Progenitor cell of endocrine pancreas (in vitro differentiated cells): ENCODE results near the gene ATP1B2. TPM values are rescaled to one million over a fixed set of nuclear protein-coding genes. Genes with fewer than 3 reads are reported as not detected.

Experiments used
- DNase-seq: peaks from one replicate; pipeline ENCODE4 v3.0.0; 2021; ENCODE audit warnings: low spot score; ENCODE audit not compliant: unreplicated experiment
- H3K27ac Mint-ChIP-seq: 2 replicates; pipeline ENCODE4 v1.8.0; 2021; ENCODE audit warnings: mild to moderate bottlenecking, moderate library complexity, mixed read lengths
- H3K27me3 Mint-ChIP-seq: 2 replicates; pipeline ENCODE4 v1.8.0; 2021; ENCODE audit warnings: mixed read lengths
- H3K36me3 Mint-ChIP-seq: 2 replicates; pipeline ENCODE4 v1.8.0; 2022; ENCODE audit warnings: mixed read lengths; ENCODE audit not compliant: insufficient read depth
- H3K4me1 Mint-ChIP-seq: 2 replicates; pipeline ENCODE4 v1.8.0; 2021; ENCODE audit warnings: low read depth, mixed read lengths
- H3K4me3 Mint-ChIP-seq: 2 replicates; pipeline ENCODE4 v1.8.0; 2021; ENCODE audit warnings: low read depth, mild to moderate bottlenecking, moderate library complexity, mixed read lengths
- H3K9me3 Mint-ChIP-seq: 2 replicates; pipeline ENCODE4 v1.8.0; 2021; ENCODE audit warnings: low read depth, mixed read lengths
- total RNA-seq: library from RNA; stranded (reverse); gene quantifications from 2 replicates; pipeline ENCODE4 v1.2.1, GENCODE V29; 2021
- TF ChIP-seq, protein P1 (sequence below): fragments of 200-600 bp; sonication (generic); IDR thresholded peaks from one replicate; pipeline ENCODE4 v1.5.0; 2021; ENCODE audit warnings: antibody characterized with exemption, mild to moderate bottlenecking; ENCODE audit not compliant: unreplicated experiment

The ATP1B2 gene
- total RNA-seq, 1 donor from 2014 or later = 2.1 TPM

DNA sequence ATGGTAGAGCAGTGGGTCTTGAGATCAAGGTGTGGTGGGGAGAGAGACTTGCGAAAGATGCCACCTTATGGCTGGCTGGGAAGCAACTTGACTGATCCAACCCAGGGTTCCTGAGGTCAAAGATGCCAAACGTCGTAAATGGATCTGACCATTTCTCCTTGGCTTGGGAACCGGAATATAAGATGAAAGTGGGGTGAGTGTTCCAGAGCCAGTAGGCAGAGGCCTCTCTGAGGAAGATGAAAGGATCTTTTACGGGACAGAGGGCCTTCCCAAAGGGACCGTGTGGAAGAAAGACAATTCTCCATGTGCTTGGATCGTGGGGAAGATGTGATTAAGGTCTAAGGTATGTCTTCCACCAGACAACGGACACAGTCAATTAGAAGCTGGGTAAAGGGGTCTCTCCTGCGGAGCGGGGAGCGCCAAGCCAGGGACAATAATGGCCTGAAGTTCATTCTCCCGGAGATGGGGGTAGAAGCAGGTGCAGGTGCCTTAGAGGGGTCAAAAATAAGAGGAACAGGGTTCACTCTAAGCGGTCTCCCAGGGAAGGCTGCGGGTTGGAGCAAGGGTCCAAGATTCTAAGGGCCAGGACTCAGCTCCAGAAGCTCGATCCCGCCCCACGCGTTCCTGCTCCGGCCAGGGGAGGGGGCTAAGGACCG is 36.8 kb upstream of the ATP1B2 start:
- Mint-ChIP-seq H3K27me3 (no peaks in the 10 kb centered on the region), H3K4me3 (peak overlapping the region; percentile 87), H3K36me3 (peaks cover 1% of the 10 kb centered on the region), H3K4me1 (peaks cover 26% of the 10 kb centered on the region), H3K27ac (peak overlapping the region; percentile 92), H3K9me3 (no peaks in the 10 kb centered on the region)
- TF ChIP-seq, protein P1, sequence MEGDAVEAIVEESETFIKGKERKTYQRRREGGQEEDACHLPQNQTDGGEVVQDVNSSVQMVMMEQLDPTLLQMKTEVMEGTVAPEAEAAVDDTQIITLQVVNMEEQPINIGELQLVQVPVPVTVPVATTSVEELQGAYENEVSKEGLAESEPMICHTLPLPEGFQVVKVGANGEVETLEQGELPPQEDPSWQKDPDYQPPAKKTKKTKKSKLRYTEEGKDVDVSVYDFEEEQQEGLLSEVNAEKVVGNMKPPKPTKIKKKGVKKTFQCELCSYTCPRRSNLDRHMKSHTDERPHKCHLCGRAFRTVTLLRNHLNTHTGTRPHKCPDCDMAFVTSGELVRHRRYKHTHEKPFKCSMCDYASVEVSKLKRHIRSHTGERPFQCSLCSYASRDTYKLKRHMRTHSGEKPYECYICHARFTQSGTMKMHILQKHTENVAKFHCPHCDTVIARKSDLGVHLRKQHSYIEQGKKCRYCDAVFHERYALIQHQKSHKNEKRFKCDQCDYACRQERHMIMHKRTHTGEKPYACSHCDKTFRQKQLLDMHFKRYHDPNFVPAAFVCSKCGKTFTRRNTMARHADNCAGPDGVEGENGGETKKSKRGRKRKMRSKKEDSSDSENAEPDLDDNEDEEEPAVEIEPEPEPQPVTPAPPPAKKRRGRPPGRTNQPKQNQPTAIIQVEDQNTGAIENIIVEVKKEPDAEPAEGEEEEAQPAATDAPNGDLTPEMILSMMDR = no peak
- DNase-seq = no peak

DNA sequence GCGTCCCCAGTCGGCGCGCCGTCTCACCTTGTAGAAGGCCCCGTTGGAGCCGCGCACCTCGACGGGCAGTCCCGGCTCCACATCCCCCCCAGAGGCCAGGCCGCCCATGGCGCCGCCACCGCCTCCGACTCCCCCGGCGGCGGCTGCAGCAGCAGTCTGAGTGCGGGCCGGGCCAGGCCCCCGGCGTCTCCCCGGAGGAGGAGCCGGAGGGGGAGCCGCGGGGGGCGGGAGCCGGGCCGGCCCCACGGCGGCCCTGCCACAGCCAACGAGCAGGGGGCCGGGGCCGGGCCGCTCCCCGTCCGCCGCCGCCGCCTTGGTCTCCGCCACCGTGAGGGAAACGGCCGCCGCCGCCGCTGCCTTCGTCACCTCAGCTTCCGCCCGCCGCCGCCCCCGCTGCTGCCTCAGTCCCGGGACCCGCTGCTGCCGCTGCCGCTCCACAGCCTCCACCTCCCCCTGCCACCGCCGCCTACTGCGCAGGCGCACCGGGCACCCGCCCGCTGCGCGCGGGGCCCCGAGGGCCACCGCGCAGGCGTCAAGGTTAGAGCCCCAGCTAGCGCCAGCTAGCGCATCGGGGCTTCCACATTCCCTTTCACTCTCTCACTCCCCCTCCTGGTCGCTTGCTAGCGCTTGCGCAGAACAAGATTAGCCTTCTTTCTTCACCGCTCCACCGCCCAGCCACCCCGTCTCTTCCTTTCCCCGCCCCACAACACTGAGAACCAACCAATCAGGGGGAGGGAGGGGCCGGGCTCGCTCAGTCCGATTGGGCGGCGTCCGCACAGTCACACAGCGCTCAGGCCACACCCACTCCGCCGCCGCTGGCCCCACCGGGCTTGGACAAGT is 36.1 kb upstream of the ATP1B2 start, which contains the start of gene FXR2:
TSS of gene FXR2 (minus strand) at position 473 of the 840 bp plus-strand sequence. CDS start at position 108, 365 bp downstream.
- peaks cover 1% of the 10 kb centered on the region for H3K36me3 Mint-ChIP-seq
- TF ChIP-seq, protein P1 = peak; percentile 61
- peaks cover 25% of the 10 kb centered on the region for H3K4me1 Mint-ChIP-seq
- no peaks in the 10 kb centered on the region for H3K27me3 Mint-ChIP-seq
- peak within 1 kb of the TSS; percentile 97 for H3K27ac Mint-ChIP-seq
- DNase-seq = peak; percentile 100
- no peaks in the 10 kb centered on the region for H3K9me3 Mint-ChIP-seq
- peak within 1 kb of the TSS; percentile 87 for H3K4me3 Mint-ChIP-seq

DNA sequence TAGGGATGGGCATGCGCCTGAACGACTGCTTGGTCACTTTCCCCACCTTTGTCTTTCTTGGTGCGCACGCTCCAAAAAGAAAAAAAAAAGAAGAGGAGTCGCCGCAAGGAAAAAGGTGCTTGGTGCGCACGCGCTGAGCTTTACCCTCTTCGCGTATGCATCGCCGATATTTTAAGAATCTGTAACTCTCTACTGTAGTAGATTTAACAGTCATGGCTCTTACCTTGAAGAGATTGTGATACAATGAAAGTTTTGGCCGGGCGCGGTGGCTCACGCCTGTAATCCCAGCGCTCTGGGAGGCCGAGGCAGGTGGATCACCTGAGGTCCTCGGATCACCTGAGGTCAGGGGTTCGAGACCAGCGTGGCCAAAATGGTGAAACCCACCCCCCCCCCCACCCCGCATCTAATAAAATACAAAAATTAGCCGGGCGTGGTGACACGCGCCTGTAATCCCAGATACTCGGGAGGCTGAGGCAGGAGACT is 35.4 kb upstream of the ATP1B2 start:
- DNase-seq = no peak
- TF ChIP-seq, protein P1 = no peak
- peaks cover 1% of the 10 kb centered on the region for H3K36me3 Mint-ChIP-seq
- peaks cover 25% of the 10 kb centered on the region for H3K4me1 Mint-ChIP-seq
- H3K9me3 Mint-ChIP-seq = no peaks in the 10 kb centered on the region
- H3K27me3 Mint-ChIP-seq = no peaks in the 10 kb centered on the region
- peak overlapping the region; percentile 71 for H3K4me3 Mint-ChIP-seq
- H3K27ac Mint-ChIP-seq = peak overlapping the region; percentile 97

DNA sequence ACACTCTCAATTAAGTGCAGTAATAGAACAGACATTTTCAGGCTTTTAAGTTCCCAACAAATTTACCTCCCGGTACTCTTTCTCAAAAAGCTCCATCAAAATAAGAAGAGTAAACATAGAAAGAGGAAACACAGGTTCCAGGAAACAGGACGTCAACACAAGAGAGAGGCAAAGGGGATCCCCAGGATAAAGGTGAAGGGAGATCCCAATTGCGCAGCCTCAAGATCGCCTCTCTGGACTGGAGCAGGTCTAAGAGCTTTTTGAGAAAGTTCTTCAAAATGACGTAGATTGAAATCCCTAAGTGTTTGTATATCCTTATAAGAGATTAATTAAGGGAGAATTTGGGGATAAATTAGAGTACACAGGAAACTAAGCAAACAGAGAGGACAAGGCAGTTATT is 32.1 kb upstream of the ATP1B2 start:
- Mint-ChIP-seq H3K36me3 (no peaks in the 10 kb centered on the region), H3K4me1 (peaks cover 2% of the 10 kb centered on the region), H3K4me3 (no peak overlapping the region), H3K9me3 (no peaks in the 10 kb centered on the region), H3K27ac (peak overlapping the region; percentile 43), H3K27me3 (no peaks in the 10 kb centered on the region)
- TF ChIP-seq, protein P1 = no peak
- DNase-seq = no peak

DNA sequence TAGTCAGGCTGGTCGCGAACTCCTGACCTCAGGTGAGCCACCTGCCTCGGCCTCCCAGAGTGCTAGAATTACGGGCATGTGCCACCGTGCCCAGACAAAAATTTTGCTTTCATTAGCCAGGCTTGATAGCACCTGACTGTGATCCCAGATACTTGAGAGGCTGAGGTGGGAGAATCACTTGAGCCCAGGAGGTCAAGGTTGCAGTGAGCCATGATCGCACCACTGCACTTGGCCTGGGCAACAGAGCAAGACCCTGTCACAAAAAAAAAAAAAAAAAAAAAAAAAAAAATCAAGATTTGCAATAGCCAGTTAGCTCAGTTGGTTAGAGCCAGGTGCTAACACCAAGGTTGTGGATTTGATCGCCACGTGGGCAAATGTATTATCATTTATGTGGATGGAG is 29.9 kb upstream of the ATP1B2 start:
- Mint-ChIP-seq H3K4me3 (no peak overlapping the region), H3K36me3 (peaks cover 1% of the 10 kb centered on the region)
- TF ChIP-seq, protein P1 = no peak

More for the DNA sequence above, 29.9 kb upstream of the ATP1B2 start:
- no peaks in the 10 kb centered on the region for H3K27me3 Mint-ChIP-seq
- no peaks in the 10 kb centered on the region for H3K9me3 Mint-ChIP-seq
- H3K4me1 Mint-ChIP-seq = no peaks in the 10 kb centered on the region
- H3K27ac Mint-ChIP-seq = no peak overlapping the region
- no peak for DNase-seq
